ENCODE measurements around the gene PCK2.

PCK2 gene

GRCh38 chr14:24075485-24076301, 18.4 kb upstream of the PCK2 start:
- Histone ChIP-seq H3K27me3 (ENCODE audit: low read depth) (no peaks in the 10 kb centered on the region), H3K36me3 (replicated peaks) (no peaks in the 10 kb centered on the region), H3K4me3 (no peak overlapping the region), H3K4me1 (no peaks in the 10 kb centered on the region), H3K9me3 (no peaks in the 10 kb centered on the region)
- DNase-seq (ENCODE audit: low spot score in 2 of 2) = no peak
- in situ Hi-C loops (cut with MboI; ENCODE audit: low sequenced_read_pairs) = no loop called here

GRCh38 chr14:24076302-24076601, 17.9 kb upstream of the PCK2 start:
- Histone ChIP-seq H3K36me3 (replicated peaks) (no peaks in the 10 kb centered on the region), H3K4me1 (no peaks in the 10 kb centered on the region), H3K4me3 (no peak overlapping the region), H3K27me3 (ENCODE audit: low read depth) (no peaks in the 10 kb centered on the region), H3K9me3 (no peaks in the 10 kb centered on the region)
- in situ Hi-C loops (cut with MboI; ENCODE audit: low sequenced_read_pairs) = no loop called here
- DNase-seq (ENCODE audit: low spot score in 2 of 2) = no peak

- no peak for DNase-seq (ENCODE audit: low spot score in 2 of 2)
- Histone ChIP-seq H3K36me3 (replicated peaks) (no peaks in the 10 kb centered on the region), H3K4me1 (no peaks in the 10 kb centered on the region), H3K27me3 (ENCODE audit: low read depth) (no peaks in the 10 kb centered on the region), H3K9me3 (no peaks in the 10 kb centered on the region), H3K4me3 (no peak overlapping the region)
- in situ Hi-C loops (cut with MboI; ENCODE audit: low sequenced_read_pairs) = no loop called here
Observed at GRCh38 chr14:24077086-24077485, 17.0 kb upstream of the PCK2 start.

GRCh38 chr14:24078146-24078545, 16.0 kb upstream of the PCK2 start:
- no peak for DNase-seq (ENCODE audit: low spot score in 2 of 2)
- H3K27me3 ChIP-seq (ENCODE audit: low read depth) = no peaks in the 10 kb centered on the region
- no peaks in the 10 kb centered on the region for H3K36me3 ChIP-seq (replicated peaks)
- H3K9me3 ChIP-seq = no peaks in the 10 kb centered on the region
- no peak overlapping the region for H3K4me3 ChIP-seq
- no peaks in the 10 kb centered on the region for H3K4me1 ChIP-seq
- in situ Hi-C loops (cut with MboI; ENCODE audit: low sequenced_read_pairs) = no loop called here

GRCh38 chr14:24079491-24080141, 14.5 kb upstream of the PCK2 start:
- in situ Hi-C loops (cut with MboI; ENCODE audit: low sequenced_read_pairs) = no loop called here
- peak in 1 of 2 experiments; percentile 29 for DNase-seq (ENCODE audit: low spot score in 2 of 2)
- H3K4me3 ChIP-seq = no peak overlapping the region
- H3K9me3 ChIP-seq = no peaks in the 10 kb centered on the region
- no peaks in the 10 kb centered on the region for H3K27me3 ChIP-seq (ENCODE audit: low read depth)
- no peaks in the 10 kb centered on the region for H3K36me3 ChIP-seq (replicated peaks)
- H3K4me1 ChIP-seq = no peaks in the 10 kb centered on the region

- Histone ChIP-seq H3K9me3 (no peaks in the 10 kb centered on the region), H3K36me3 (replicated peaks) (no peaks in the 10 kb centered on the region), H3K27me3 (ENCODE audit: low read depth) (no peaks in the 10 kb centered on the region), H3K4me1 (no peaks in the 10 kb centered on the region), H3K4me3 (no peak overlapping the region)
- in situ Hi-C loops (cut with MboI; ENCODE audit: low sequenced_read_pairs) = no loop called here
- DNase-seq (ENCODE audit: low spot score in 2 of 2) = no peak
Observed at GRCh38 chr14:24080142-24080530, 14.0 kb upstream of the PCK2 start.

GRCh38 chr14:24080888-24081738, 13.0 kb upstream of the PCK2 start:
- Histone ChIP-seq H3K9me3 (no peaks in the 10 kb centered on the region), H3K4me1 (no peaks in the 10 kb centered on the region), H3K36me3 (replicated peaks) (no peaks in the 10 kb centered on the region), H3K4me3 (peak overlapping the region; percentile 34), H3K27me3 (ENCODE audit: low read depth) (no peaks in the 10 kb centered on the region)
- in situ Hi-C loops (cut with MboI; ENCODE audit: low sequenced_read_pairs) = no loop called here
- DNase-seq (ENCODE audit: low spot score in 2 of 2) = peak; percentile 33 to 83

- Histone ChIP-seq H3K4me1 (no peaks in the 10 kb centered on the region), H3K4me3 (peak overlapping the region; percentile 34), H3K36me3 (replicated peaks) (no peaks in the 10 kb centered on the region), H3K9me3 (no peaks in the 10 kb centered on the region), H3K27me3 (ENCODE audit: low read depth) (no peaks in the 10 kb centered on the region)
- DNase-seq (ENCODE audit: low spot score in 2 of 2) = no peak
- in situ Hi-C loops (cut with MboI; ENCODE audit: low sequenced_read_pairs) = no loop called here
Observed at GRCh38 chr14:24081739-24082211, 12.3 kb upstream of the PCK2 start.

GRCh38 chr14:24082411-24083080, 11.6 kb upstream of the PCK2 start:
- no peak overlapping the region for H3K4me3 ChIP-seq
- no peaks in the 10 kb centered on the region for H3K9me3 ChIP-seq
- DNase-seq (ENCODE audit: low spot score in 2 of 2) = no peak
- H3K36me3 ChIP-seq (replicated peaks) = no peaks in the 10 kb centered on the region
- in situ Hi-C loops (cut with MboI; ENCODE audit: low sequenced_read_pairs) = no loop called here
- H3K4me1 ChIP-seq = no peaks in the 10 kb centered on the region
- H3K27me3 ChIP-seq (ENCODE audit: low read depth) = no peaks in the 10 kb centered on the region

GRCh38 chr14:24083462-24083861, 10.6 kb upstream of the PCK2 start:
- in situ Hi-C loops (cut with MboI; ENCODE audit: low sequenced_read_pairs) = no loop called here
- Histone ChIP-seq H3K36me3 (replicated peaks) (no peaks in the 10 kb centered on the region), H3K9me3 (no peaks in the 10 kb centered on the region), H3K4me3 (no peak overlapping the region), H3K27me3 (ENCODE audit: low read depth) (no peaks in the 10 kb centered on the region), H3K4me1 (no peaks in the 10 kb centered on the region)
- no peak for DNase-seq (ENCODE audit: low spot score in 2 of 2)

- no peaks in the 10 kb centered on the region for H3K36me3 ChIP-seq (replicated peaks)
- in situ Hi-C loops (cut with MboI; ENCODE audit: low sequenced_read_pairs) = no loop called here
- H3K9me3 ChIP-seq = no peaks in the 10 kb centered on the region
- no peaks in the 10 kb centered on the region for H3K27me3 ChIP-seq (ENCODE audit: low read depth)
- DNase-seq (ENCODE audit: low spot score in 2 of 2) = no peak
- no peak overlapping the region for H3K4me3 ChIP-seq
- H3K4me1 ChIP-seq = no peaks in the 10 kb centered on the region
Observed at GRCh38 chr14:24084440-24084839, 9.7 kb upstream of the PCK2 start.

- H3K27me3 ChIP-seq (ENCODE audit: low read depth) = no peaks in the 10 kb centered on the region
- DNase-seq (ENCODE audit: low spot score in 2 of 2) = no peak
- in situ Hi-C loops (cut with MboI; ENCODE audit: low sequenced_read_pairs) = no loop called here
- H3K9me3 ChIP-seq = no peaks in the 10 kb centered on the region
- H3K4me3 ChIP-seq = no peak overlapping the region
- no peaks in the 10 kb centered on the region for H3K4me1 ChIP-seq
- no peaks in the 10 kb centered on the region for H3K36me3 ChIP-seq (replicated peaks)
Observed at GRCh38 chr14:24085215-24085614, 8.9 kb upstream of the PCK2 start.

GRCh38 chr14:24086193-24086955, 7.7 kb upstream of the PCK2 start:
- no peaks in the 10 kb centered on the region for H3K36me3 ChIP-seq (replicated peaks)
- in situ Hi-C loops (cut with MboI; ENCODE audit: low sequenced_read_pairs) = no loop called here
- no peaks in the 10 kb centered on the region for H3K9me3 ChIP-seq
- H3K27me3 ChIP-seq (ENCODE audit: low read depth) = no peaks in the 10 kb centered on the region
- H3K4me3 ChIP-seq = no peak overlapping the region
- no peaks in the 10 kb centered on the region for H3K4me1 ChIP-seq
- no peak for DNase-seq (ENCODE audit: low spot score in 2 of 2)
